CMK (cell line): ENCODE data around the gene RNF166.
A peak's percentile ranks its signal among the peaks of the same experiment; 100 is the strongest.

ENCODE experiments used
- DNase-seq: peaks from one replicate; pipeline ENCODE4 v3.0.0-alpha.2; 2010; ENCODE audit warnings: low read depth

The RNF166 gene

DNA sequence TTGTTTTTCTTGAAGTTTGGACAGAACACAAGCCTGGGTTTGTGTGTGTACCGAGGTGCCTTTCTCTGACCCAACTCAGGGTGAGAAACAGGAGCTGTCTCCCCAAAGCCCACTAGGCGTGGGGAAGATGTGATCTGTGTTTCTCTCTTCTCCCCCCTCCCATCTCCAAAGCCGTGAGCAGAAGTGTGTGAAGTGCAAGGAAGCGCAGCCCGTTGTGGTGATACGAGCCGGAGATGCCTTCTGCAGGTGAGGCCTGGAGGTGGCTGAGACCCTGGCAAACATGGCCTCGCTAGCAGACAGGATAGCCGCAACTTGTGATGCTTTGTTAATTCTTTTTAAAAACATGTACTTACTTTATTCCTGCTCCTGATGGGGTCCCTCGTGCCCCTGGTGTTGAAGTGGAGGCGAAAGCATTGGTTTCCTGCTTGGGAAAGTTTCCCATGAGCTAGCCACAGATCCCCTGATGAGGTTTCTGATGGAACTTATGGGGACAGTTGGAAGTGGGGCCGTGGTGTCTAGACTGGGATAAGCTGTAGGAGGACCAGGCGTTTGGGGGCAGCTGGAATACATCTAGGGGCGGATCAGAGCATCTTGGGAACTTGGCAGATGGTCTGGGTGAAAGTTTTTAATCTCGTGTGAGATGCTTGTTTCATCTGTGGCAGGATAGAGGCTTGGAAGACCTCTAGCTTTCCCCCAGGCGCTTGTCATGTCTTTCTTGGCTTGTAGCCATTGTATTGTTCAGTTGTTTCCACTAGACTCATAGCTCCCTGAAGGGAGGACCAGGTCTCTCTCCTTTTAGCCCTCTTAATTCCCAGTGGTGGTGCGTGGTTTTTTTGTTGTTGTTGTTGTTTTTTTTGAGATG, 988 bp upstream of the RNF166 start:
- no peak for DNase-seq

DNA sequence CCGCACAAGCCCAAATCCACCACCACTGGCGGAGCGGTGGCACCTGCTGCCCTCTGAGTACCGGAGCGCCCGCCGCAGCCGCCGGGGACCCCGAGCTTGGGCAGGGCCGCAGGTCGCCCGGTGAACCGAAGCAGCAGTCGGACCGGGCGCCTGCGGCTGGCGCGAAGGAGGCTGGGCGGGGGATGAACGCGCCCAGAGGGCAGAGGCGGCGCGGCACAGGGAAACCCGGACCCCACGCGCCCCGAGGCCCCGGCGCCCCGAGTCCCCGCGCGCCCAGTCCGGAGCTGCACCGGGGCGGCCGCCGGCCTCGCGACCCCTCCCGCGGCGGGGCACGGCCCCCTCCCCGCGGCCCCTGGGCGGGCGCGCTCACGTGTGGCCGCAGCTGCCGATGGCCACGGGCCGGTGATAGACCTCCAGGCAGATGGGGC, 393 bp downstream of the RNF166 start:
- no peak for DNase-seq

DNA sequence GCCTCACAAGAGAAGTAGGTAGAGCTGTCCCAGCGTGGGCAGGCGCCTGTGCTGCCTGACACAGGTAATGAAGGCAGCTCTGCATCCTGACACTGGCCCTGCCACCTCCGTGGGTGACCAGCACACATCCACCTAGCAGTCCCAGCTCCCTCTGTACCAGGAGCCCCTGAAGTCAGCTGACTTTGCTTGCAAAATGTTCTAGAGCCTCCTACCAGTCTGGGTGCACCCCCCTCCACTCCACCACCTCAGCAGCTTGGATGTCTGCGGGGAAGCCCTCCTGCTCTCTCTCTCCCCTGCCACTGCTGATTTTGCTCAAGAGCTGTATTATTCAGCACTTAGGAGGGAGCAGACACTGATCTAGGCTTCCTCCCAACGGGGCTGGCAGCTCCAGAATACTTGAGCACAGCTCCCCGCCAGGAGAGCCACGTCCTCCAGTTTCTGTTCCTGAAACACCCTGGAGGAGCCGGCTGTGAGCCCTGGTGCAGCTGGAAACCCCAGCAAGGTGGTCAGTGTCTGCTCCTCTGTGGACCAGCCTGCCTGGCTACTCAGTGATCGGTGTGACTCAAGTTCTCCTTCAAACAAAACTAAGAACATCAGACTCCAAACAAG, 1.0 kb downstream of the RNF166 start:
- DNase-seq, result no peak

DNA sequence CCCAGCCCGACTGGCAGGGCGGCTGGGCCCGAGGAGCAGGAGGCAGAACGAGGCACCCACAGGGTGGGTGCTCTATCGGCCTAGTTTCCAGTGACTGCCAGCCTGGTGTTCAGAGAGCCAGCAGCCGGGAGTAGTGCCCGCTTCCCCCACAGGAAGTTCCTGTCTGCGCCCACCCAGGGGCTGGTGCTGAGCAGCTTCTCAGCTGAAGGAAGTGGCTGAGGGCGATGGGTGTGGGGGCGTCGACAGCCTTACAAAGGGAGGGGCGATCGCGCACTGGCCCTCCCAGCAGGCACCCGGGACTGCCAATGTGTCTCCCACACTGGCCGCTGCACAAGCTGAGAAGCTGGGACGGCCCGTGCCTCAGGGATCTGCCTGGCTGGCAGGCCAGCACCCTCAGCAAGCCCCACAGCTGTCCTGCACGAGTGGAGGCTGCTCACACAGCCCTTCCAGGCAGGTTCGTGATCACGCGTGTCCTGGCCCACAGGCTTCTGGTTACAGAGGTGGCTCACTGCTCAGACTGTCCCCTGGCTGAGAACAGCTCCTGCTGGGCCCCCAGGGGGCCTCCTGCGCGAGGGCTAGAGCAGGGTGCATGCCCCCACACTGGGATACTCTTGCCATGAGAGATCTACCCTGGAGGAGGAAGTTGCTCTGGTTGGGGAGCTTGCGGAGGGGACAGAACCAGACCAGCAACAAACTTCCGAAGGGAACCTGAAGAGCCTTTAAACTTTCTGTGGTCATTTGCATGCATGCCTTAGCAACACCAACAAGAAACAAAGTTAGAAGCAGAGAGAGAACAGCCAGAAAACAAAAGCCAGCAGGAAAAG, 2.5 kb downstream of the RNF166 start:
- DNase-seq, result peak; percentile 82

DNA sequence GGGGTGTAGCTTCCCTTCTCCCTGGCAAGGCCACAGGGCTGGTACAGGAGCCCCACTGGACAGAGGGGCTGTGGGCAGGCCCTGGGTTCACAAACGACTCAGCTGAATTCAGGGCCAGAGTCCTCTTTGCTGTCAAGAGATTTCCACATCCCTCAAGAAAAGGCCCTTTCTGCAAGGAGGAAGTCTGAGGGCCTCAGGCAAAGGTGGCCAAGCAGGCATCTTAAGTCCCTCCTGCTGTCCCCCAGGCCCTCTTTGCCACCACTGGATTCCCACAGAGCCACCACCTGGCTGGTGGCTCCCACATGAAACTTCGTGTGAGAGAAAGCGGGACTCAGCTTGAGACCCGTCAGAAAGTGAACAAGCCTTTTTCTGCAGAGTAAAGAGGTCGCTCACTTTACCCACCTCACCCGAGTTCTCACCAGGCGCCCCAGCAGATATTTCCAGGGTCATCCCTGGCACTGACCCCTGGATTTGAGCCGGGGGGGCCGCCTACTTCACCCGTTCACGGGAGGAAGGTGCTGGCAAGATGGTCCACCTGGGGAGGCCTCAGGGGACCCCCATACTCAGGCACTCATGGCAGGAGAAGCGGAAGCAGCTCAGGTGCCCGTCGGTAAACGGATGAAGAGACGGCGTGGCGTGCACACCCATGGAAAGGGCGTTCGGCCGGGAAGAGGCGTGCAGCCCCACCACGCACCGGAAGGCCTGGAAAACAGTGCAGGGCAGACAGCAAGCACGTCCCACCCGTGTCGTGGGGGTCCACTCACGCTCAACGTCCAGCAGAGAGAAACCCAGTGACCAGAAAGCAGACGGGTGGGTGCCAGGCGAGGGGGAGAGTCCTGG, 3.6 kb downstream of the RNF166 start:
- DNase-seq, result no peak

DNA sequence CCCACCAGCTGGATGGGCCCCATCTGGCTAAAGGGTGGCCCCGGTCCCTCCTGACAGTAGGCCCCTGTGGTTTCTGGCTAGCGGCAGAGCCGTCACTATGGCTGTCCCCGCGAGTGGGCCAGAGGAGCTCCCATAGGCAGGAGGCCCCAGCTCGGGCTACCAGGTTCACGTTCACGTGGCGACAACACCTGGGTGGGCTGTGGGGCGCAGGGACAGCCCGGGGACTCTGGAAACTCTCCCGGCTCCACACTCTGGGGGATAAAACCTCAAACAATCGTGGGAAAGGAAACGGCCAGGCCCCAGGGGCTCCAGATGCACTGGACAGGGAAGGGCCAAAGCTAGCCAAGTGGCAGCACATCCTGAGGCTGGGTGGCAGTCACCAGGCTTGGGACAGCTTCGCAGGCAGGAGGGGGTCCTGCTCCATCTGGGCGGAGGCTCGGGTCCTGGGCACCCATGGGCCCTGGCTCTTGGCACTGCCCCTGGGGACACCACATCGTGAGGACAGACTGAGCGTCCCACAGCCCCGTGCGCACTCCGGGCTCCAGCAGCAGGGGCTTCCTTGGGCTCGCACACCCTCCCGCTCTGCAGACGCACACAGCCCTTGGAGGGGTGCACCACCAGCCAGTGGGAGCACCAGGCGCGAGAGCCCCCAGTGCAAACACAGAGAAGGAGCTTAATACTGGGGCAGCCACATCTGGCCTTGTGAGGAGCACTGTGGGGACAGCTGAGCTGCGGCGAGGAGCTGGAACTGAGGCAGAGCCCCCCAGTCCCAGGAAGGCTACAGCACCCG, 4.4 kb downstream of the RNF166 start:
- DNase-seq, result no peak

DNA sequence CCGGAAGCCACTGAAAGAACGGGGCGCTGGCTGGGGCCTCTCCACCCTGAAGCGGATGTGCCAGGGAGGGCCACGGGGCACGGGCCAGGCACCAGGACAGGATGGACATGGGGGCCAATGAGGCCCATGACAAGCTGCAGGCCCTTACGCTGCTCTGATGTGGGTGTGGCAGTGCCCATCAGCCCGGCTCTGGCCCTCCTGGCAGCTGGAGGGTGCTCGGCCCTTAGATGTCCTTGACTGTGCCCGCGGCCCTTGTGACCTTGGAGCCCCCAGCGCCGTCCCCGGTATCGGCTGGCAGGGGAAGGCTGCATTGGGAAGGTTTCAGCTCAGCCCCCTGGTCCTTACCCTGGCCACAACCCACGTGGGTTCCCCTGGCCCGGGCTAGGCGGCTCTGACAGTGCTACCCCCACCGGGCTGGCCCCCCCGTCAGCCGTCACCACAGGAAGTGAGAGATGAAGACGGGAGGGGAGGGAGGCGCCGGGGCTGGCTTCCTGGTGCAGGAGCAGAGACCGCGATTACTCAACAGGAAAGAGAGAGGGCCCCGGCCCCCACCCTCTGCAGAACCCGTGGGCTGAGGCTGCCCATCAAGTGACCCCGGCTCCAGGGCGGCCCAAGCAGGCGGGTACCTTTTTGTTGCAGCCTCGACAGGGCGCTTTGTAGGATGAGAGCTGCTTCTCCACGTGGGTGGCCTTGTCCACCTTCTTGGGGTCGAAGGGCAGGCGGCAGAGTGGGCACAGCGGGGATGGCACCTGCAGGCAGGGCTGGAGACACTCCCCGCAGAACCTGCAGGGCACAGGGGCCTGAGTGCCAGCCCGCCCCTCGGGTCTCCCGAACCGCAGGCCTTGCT, 5.3 kb downstream of the RNF166 start:
- peak; percentile 97 for DNase-seq

DNA sequence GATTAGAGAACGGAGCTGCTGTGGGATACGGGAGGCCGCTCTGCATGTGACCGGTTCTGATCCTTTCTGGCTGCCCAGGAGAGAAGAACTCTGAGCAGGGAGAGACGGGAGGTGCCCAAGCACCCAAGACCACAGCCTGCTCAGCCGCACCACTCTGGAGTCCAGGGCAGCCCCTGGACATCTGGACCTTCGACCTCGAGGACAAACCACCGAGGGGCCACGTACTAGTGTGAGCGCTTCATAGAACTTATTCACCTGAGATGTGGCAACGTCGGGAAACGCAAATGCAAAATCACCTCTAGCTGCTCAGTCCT, 5.9 kb downstream of the RNF166 start:
- DNase-seq, result no peak

DNA sequence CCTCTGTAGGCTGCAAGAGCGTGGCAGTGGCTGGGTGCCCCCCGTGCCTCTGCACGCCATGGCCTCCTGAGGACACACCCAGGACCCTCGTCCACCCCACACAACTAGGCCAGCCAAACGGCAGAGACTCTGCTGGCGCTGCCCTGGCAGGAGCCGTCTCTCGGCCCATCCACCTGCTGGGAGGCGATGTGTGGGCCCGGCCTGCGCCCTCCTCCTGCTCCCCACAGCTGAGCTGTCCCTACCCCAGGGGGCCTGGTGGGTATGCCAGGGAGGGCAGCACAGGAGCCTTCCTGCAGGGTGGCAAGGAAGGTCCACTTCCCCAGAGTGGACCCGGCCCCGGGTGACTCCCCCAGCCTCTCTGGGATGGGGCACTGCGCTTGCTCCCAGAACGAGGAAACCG, 7.0 kb downstream of the RNF166 start:
- DNase-seq, result no peak

DNA sequence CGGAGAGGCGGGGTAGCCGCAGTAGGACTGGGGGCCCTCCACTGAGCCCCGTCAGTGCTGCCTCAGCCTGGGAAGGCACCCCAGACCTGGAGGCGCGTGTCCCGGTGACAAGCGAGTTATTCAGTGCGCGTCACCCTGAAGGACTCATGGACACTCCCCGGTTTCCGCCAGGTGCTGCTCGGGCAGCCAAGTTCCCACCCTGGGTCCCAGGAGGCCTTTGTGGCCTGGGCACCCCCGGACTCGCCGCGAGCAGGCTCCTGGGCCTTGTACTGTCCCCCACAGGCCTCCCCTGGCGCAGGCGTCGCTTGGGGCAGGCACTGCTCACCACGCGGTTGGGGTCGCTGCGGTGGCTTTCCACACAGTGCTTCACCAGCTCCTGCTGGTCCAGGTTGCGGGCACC, 7.6 kb downstream of the RNF166 start:
- no peak for DNase-seq

DNA sequence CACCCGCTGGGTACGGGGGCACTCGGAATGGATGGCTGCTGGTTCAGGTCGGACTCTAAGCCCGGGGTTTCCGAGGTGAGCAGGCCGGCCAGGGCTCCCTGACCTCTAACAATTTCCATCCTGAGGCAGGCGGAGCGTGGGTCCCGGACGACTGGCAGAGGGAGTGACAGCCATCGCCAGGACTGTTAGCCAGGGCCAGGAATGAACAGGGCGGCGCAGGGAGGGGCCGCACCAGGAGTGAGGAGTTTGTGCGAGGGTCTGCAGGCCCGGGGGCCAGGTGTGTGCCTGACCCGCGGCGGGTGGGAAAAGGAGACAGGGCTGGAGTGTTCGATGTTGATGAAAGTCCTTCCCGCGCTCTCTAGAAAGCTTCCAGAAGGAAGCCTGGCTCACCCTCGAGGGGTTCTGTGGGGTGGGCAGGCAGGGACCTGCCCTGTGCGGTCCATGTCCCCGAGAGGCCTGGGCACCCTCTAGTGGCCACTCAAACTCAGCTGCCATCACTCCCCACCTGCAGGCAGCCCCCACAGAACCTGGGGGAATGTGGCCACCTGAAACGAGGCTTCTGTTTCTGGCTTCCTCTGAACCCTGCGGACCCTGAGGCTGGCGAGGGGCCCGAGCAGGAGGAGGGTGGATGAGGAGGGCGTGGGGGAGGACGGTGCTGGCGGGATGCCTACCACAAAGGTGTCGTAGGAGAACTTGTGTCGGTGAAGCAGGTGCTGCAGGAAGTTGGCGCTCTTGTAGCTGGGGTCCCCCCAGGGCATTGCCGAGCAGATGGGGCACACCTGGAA, 8.2 kb downstream of the RNF166 start:
- DNase-seq, result no peak

DNA sequence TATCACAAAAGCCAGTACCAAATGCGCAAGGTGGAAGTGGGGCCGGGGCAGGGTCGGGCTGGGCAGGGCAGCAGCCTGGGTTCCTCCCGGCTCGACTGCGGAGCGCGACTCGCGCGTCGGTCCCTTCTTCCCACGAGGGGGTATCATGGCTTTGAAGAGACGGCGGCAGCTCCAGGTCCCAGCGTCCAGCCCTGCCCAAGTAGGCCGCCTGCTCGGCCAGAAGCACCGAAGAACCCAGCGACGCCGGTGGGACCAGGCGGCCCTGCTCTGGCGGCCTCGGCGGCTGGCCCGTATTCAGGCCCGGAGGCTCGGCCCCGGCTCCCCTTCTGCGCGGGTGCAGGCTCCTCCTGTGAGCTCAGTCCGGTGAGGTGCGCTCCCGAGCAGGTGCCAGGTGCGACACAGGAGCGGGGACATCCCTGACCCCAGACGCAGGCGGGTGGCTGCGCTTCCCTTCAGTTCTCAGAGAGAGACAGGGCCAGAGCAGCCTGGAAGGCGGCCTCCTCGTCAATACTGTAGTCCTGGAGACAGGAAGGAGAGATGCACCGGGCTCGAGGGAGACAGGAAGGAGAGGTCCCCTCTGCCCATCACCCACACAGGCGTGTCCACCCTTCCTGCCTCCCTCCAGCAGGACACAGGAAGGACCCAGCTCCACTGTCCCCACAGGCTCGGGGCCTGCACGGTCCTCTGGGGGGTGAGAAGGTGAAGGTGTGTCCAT, 8.9 kb downstream of the RNF166 start:
- DNase-seq, result no peak

DNA sequence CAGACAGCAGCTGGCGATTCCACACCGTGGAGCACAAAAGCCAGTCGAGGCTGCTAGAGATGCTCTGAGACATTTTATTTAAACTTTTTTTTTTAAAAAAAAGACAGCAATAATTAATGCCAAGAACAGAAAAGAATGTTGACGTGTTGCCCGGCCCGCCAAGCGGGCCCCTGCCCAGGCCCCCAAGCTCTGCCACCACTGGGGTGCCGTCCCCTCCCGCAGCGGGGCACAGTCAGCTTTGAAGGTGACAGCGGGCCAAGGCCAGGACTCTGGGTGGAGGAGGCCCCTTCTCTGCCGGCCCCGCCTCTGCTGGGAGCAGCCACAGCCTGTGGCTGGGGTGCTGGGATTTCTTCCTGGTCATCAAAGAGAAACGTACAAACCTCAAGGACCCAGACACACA, 9.8 kb downstream of the RNF166 start:
- DNase-seq, result no peak

DNA sequence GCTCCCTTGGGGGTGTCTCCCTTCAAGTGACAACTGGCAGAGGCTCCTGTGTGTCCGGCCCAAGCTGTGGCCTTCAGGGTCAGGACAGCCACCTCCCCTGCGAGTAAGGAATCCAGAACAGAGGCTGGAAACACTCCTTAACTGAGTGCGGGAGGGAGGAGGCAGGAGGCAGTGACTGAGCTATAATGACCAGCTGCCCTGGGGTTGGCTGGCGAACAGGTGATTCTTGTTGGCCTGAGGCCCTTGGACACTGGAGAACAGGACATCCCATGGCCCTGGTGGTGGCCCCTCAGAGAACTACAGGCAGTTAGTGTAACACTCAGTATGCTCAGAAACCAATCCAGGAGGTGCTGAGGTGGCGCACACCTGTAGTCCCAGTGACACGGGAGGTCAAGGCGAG, 10.5 kb downstream of the RNF166 start:
- no peak for DNase-seq

DNA sequence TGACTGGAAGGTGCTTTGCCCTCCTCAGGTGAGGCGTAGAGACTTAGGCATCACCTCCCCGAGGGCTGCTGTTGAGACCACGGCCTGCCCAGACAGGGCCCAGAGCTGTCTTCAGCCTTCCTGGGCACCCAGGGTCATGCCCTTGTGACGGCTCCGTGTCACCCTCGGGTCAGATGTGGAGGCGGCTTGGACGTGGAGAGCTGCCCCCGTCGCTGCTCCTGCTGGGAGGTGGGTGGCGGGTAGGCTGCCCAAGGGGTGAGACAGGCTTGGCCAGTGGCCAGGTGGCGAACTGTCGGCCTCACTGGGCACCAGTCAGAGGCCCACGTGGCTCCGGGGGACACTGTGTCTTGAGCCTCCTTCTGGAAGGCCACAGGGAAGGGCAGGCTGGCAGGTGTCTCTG, 11.0 kb downstream of the RNF166 start:
- no peak for DNase-seq

DNA sequence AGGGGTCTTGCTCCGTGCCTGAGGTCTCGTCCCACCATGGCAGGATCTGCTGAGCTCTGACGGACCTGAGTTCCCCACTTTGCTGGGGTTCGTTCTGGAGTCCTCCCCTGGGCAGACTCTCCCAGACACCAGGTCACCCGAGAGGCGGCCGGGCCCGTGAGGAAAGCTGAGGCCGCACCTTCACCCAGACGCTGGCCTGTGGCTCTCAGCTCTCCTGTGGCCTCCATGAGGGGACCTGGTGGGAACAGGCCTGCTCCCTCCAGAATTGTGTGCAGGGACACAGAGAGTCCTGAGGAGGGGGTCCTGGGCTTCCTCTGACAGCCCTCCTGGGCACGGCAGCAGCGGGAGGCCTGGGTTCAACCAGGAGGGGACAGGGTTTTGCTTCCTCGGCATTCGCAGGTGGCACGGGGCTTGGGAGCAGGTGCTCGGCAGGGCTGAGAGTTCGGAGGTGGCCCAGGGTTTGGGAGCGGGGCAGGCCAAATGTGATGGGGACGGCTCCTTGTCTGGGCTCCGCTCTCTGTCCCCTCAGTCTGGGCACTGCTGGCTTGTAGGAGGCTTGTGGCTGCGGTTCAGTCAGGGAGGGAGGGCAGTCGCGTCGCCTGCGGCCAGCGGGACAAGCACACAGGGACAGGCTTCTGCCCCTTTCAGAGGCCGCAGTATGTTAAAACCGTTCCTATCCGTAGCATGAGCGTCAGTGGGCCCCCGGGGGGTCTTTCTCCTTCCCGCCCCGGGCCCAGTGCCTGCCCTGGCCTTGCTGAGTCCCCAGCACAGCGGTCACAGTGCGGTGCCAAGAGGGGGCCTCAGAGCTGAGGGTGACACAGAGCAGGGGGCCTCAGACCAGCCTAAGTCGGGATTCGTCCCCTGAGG, 11.8 kb downstream of the RNF166 start:
- DNase-seq, result no peak

DNA sequence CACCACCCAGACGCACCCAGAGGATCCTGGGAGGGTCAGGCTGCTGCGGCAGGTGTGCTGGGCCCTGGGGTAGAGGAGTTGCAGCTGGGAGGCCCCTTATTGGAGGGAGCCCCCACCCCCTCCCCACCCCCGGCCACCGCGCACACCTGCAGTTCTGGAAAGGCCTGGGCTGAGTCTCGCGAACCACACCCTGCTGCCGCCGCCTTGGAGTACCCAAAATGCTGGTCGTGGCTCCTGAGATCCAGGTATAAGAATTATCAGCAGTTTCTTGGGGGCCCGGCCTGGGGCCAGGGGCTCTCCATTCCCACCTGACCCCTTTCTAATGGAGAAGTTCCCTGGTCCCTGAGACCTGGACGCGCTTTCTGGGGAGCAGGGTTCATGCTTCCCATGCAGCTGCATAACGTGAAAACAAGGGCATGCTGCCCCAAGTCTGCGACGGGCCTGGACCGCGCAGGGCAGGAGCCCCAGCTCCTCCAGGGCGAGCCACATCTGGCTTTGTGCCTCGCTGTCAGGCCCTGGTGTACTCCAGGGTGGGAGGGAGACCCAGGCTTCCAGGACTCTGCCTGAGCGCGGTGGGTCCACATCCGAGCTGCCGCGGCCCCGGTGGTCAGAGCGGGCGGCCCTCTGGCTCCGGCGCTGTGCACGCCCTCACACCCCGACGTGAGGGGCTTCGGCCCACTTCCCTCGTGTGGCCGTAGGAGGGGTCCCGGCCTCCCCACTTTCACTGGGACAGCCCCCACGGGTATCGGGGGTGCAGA, 12.6 kb downstream of the RNF166 start:
- DNase-seq, result no peak
